SK-N-SH (cell line): ENCODE data around the gene NUP42.

Experiments
- CHD2 ChIP-seq: fragments of 150-350 bp; IDR thresholded peaks from 2 replicates; pipeline ENCODE4 v1.6.1; 2018; ENCODE audit warnings: low read length; ENCODE audit not compliant: partially characterized antibody
- EP300 ChIP-seq, 2 experiments: IDR thresholded peaks; 2 replicates each; pipeline versions ENCODE4 v1.4.0 to v1.6.1; 2012; ENCODE audit warnings: borderline replicate concordance in 1 of 2, low read depth in 1 of 2, low read length in 1 of 2
- IRF3 ChIP-seq: fragments of 150-350 bp; IDR thresholded peaks from 2 replicates; pipeline ENCODE4 v1.6.1; 2016; ENCODE audit warnings: mild to moderate bottlenecking, low read depth, low read length
- MXI1 ChIP-seq: IDR thresholded peaks from 2 replicates; pipeline ENCODE4 v1.6.1; 2012; ENCODE audit warnings: mild to moderate bottlenecking, low read depth, low read length, improper control_type of control experiment
- NFIC ChIP-seq: IDR thresholded peaks from 2 replicates; pipeline ENCODE4 v1.4.0; 2012; ENCODE audit warnings: borderline replicate concordance
- SIN3A ChIP-seq: IDR thresholded peaks from 2 replicates; pipeline ENCODE4 v1.6.1; 2012; ENCODE audit warnings: low read depth, mild to moderate bottlenecking, low read length, moderate library complexity, borderline replicate concordance
- TAF1 ChIP-seq: IDR thresholded peaks from 2 replicates; pipeline ENCODE4 v1.6.1; 2012; ENCODE audit warnings: low read depth, mild to moderate bottlenecking, low read length, moderate library complexity, borderline replicate concordance
- USF1 ChIP-seq: IDR thresholded peaks from 2 replicates; pipeline ENCODE4 v1.4.0; 2012; ENCODE audit warnings: low read depth, borderline replicate concordance
- YY1 ChIP-seq: IDR thresholded peaks from 2 replicates; pipeline ENCODE4 v1.4.0; 2012; ENCODE audit warnings: low read depth, mild to moderate bottlenecking
- TF ChIP-seq, protein P1 (sequence below): fragments of 200-600 bp; sonication (generic); IDR thresholded peaks from 2 replicates; pipeline ENCODE4 v1.6.1; 2017; ENCODE audit warnings: antibody characterized with exemption, mild to moderate bottlenecking, moderate library complexity

DNA sequence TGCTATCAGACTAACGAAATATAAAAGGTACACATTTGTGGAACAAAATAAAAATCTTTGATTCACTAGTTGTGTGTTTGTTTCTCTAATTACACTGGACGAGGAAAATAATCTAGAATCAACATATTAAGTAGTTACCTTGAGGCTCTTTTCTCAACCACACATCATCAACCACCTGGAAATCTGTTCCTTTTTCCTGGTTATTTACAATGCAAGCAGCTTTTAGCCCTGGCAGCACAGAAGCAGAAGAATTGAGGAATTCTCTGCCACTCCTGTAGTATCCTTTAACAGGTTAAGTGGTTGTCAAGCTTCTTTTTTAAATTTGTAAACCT lies 23.7 kb downstream of the NUP42 start:
- TF ChIP-seq, protein P1, sequence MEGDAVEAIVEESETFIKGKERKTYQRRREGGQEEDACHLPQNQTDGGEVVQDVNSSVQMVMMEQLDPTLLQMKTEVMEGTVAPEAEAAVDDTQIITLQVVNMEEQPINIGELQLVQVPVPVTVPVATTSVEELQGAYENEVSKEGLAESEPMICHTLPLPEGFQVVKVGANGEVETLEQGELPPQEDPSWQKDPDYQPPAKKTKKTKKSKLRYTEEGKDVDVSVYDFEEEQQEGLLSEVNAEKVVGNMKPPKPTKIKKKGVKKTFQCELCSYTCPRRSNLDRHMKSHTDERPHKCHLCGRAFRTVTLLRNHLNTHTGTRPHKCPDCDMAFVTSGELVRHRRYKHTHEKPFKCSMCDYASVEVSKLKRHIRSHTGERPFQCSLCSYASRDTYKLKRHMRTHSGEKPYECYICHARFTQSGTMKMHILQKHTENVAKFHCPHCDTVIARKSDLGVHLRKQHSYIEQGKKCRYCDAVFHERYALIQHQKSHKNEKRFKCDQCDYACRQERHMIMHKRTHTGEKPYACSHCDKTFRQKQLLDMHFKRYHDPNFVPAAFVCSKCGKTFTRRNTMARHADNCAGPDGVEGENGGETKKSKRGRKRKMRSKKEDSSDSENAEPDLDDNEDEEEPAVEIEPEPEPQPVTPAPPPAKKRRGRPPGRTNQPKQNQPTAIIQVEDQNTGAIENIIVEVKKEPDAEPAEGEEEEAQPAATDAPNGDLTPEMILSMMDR = no peak
- TF ChIP-seq TAF1 (no peak), CHD2 (no peak), USF1 (no peak), EP300 (IDR thresholded peaks at IDR 0.05; ENCODE audit: borderline replicate concordance in 1 of 2, low read depth in 1 of 2, low read length in 1 of 2) (no peak), MXI1 (no peak), NFIC (no peak), IRF3 (no peak), SIN3A (no peak), YY1 (no peak)
